PC-3 (cell line): ENCODE results near the gene PSMD3. TPM values are rescaled to one million over a fixed set of nuclear protein-coding genes. Genes with fewer than 3 reads are reported as not detected.

Experiments
- ATAC-seq: fragments of 200-7000 bp; cut with Tn5 transposase; 2 replicates; pipeline ENCODE4 v1.9.1; 2020; ENCODE audit warnings: mild to moderate bottlenecking, moderate library complexity
- BruUV-seq: library from RNA; stranded (reverse); fragments of 400-500 nt; replicated peaks from 2 replicates; lab custom pipeline; 2021; lab: Mats Ljungman, UMichigan
- CTCF ChIA-PET: fragments of 300-600 bp; sonication (Branson Sonifier 250); formaldehyde crosslinking; loops from one replicate; lab custom pipeline; 2022; ENCODE audit warnings: antibody characterized with exemption; lab: Charles Lee
- POLR2A ChIA-PET: fragments of 300-600 bp; sonication (Branson Sonifier 250); formaldehyde crosslinking; loops from one replicate; lab custom pipeline; 2022; ENCODE audit warnings: antibody characterized with exemption; ENCODE audit not compliant: unreplicated experiment; lab: Charles Lee
- DNase-seq: peaks from one replicate; pipeline ENCODE4 v3.0.0-alpha.2; 2015
- H2AFZ ChIP-seq: fragments of 300-600 bp; sonication (generic); 2 replicates; pipeline ENCODE4 v1.6.0; 2016; ENCODE audit warnings: antibody characterized with exemption, low read length
- H3F3A ChIP-seq: fragments of 300-600 bp; sonication (generic); one replicate; pipeline ENCODE4 v1.6.0; 2017; ENCODE audit warnings: antibody characterized with exemption, low read length, control low read depth, mild to moderate bottlenecking; ENCODE audit not compliant: unreplicated experiment
- H3K27ac ChIP-seq: fragments of 300-600 bp; sonication (generic); 2 replicates; pipeline ENCODE4 v1.5.1; 2016; ENCODE audit warnings: mild to moderate bottlenecking, low read length
- H3K27me3 ChIP-seq: fragments of 300-600 bp; sonication (generic); 2 replicates; pipeline ENCODE4 v1.6.1; 2016; ENCODE audit warnings: low read length, mixed read lengths
- H3K36me3 ChIP-seq: fragments of 300-600 bp; sonication (generic); 2 replicates; pipeline ENCODE4 v1.6.1; 2016; ENCODE audit warnings: low read depth, mixed run types, low read length, mixed read lengths
- H3K4me1 ChIP-seq: fragments of 300-600 bp; sonication (generic); 2 replicates; pipeline ENCODE4 v1.5.1; 2016; ENCODE audit warnings: low read length; ENCODE audit not compliant: insufficient read depth
- H3K4me2 ChIP-seq: fragments of 300-600 bp; sonication (generic); 2 replicates; pipeline ENCODE4 v1.6.0; 2016; ENCODE audit warnings: low read length
- H3K4me3 ChIP-seq: fragments of 300-600 bp; sonication (generic); 2 replicates; pipeline ENCODE4 v1.5.1; 2016; ENCODE audit warnings: mild to moderate bottlenecking, low read length, mixed read lengths
- H3K79me2 ChIP-seq: fragments of 300-600 bp; sonication (generic); 2 replicates; pipeline ENCODE4 v1.6.1; 2017; ENCODE audit warnings: low read length, mixed read lengths
- H3K9ac ChIP-seq: fragments of 300-600 bp; sonication (generic); 2 replicates; pipeline ENCODE4 v1.6.0; 2016; ENCODE audit warnings: mild to moderate bottlenecking, low read length
- H3K9me2 ChIP-seq: fragments of 300-600 bp; sonication (generic); replicated peaks from 2 replicates; pipeline ENCODE4 v1.6.1; 2016; ENCODE audit warnings: mixed run types, low read length, mixed read lengths
- H3K9me3 ChIP-seq: fragments of 300-600 bp; sonication (generic); 2 replicates; pipeline ENCODE4 v1.6.1; 2016; ENCODE audit warnings: low read length, mixed read lengths
- H4K20me1 ChIP-seq: fragments of 300-600 bp; sonication (generic); 2 replicates; pipeline ENCODE4 v1.6.1; 2016; ENCODE audit warnings: low read length, mixed read lengths
- EZH2 ChIP-seq: fragments of 300-600 bp; sonication (generic); IDR thresholded peaks from one replicate; pipeline ENCODE4 v1.6.1; 2017; ENCODE audit warnings: antibody characterized with exemption, mild to moderate bottlenecking, low read length; ENCODE audit not compliant: unreplicated experiment
- EZH2phosphoT487 ChIP-seq: fragments of 300-600 bp; sonication (generic); IDR thresholded peaks from 2 replicates; pipeline ENCODE4 v1.6.1; 2018; ENCODE audit warnings: mild to moderate bottlenecking, antibody characterized with exemption, low read length, borderline replicate concordance
- intact Hi-C: fragments of 100-400 bp; cut with micrococcal nuclease; formaldehyde crosslinking; loops from 2 replicates; pipeline ENCODE4 v1.9.0; 2023
- total RNA-seq: library from RNA; depleted of rRNA; stranded (reverse); fragments of >200 nt; gene quantifications from 2 replicates; pipeline ENCODE4 v1.2.3, GENCODE V29; 2014
- TF ChIP-seq, protein P1 (sequence below): fragments of 300-600 bp; sonication (generic); conservative IDR thresholded peaks from 2 replicates; pipeline ENCODE4 v1.5.1; 2017; ENCODE audit warnings: antibody characterized with exemption, low read depth, mild to moderate bottlenecking, low read length

PSMD3 gene
- total RNA-seq, 1 experiment from 2014 or later: 267 TPM

DNA sequence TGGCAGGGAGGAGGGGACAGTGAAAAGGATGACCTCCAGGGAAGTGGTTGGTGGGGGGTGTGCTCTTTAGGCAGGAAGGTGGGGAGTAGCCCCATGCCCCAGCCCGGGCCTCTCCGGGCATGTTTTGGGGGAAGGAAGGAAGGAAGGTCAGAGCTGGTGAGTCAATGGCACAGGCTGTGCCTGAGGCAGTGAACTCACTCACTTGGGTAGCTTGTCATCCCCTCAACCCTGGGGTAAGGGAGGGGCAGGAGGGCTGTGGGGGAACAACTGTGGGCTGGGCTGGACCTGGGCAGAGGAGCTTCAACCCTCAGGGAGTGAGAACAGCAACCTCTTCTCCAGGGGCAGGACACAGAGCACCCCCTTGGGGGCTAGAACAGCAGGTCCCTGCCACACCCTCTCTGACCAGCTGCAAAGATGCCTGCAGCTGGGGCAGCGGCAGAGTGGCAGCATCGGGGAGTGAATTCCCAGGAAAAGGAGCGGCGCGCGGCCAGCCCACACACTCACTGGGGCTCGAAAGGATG, 40.9 kb downstream of the PSMD3 start:
- Histone ChIP-seq H3K27me3 (no peaks in the 10 kb centered on the region), H3F3A (peaks cover 6% of the 10 kb centered on the region), H3K9me2 (no peaks in the 10 kb centered on the region), H3K9ac (peak overlapping the region; percentile 73), H3K36me3 (peaks cover 12% of the 10 kb centered on the region), H3K9me3 (no peaks in the 10 kb centered on the region), H2AFZ (no peak overlapping the region), H3K4me1 (peaks cover 69% of the 10 kb centered on the region), H3K27ac (peak overlapping the region; percentile 97), H3K79me2 (no peaks in the 10 kb centered on the region), H3K4me2 (peak overlapping the region; percentile 79), H3K4me3 (peak overlapping the region; percentile 41; the same call in 1 of the 2 replicates), H4K20me1 (no peaks in the 10 kb centered on the region)
- DNase-seq (peak; percentile 93), ATAC-seq (peak; percentile 68)
- TF ChIP-seq, protein P1, sequence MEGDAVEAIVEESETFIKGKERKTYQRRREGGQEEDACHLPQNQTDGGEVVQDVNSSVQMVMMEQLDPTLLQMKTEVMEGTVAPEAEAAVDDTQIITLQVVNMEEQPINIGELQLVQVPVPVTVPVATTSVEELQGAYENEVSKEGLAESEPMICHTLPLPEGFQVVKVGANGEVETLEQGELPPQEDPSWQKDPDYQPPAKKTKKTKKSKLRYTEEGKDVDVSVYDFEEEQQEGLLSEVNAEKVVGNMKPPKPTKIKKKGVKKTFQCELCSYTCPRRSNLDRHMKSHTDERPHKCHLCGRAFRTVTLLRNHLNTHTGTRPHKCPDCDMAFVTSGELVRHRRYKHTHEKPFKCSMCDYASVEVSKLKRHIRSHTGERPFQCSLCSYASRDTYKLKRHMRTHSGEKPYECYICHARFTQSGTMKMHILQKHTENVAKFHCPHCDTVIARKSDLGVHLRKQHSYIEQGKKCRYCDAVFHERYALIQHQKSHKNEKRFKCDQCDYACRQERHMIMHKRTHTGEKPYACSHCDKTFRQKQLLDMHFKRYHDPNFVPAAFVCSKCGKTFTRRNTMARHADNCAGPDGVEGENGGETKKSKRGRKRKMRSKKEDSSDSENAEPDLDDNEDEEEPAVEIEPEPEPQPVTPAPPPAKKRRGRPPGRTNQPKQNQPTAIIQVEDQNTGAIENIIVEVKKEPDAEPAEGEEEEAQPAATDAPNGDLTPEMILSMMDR: no peak
- no peak for TF ChIP-seq EZH2
- no peak for TF ChIP-seq EZH2phosphoT487
- POLR2A ChIA-PET: interaction anchor here (0.5 to 0.8 kb wide), 4 partner anchors 24 to 773 kb away, joined by 3 to 32 read pairs (median 3); no protein-coding TSS in a partner anchor
- BruUV-seq: no TSS peak
- intact Hi-C loops: loop anchor here (5.0 kb wide), 1 partner anchor 91 kb away; no protein-coding TSS in a partner anchor
- CTCF ChIA-PET: interaction anchor here (0.7 kb wide), 1 partner anchor 1909 kb away, joined by 3 read pairs; the partner anchor contains the start of gene ODAD4

DNA sequence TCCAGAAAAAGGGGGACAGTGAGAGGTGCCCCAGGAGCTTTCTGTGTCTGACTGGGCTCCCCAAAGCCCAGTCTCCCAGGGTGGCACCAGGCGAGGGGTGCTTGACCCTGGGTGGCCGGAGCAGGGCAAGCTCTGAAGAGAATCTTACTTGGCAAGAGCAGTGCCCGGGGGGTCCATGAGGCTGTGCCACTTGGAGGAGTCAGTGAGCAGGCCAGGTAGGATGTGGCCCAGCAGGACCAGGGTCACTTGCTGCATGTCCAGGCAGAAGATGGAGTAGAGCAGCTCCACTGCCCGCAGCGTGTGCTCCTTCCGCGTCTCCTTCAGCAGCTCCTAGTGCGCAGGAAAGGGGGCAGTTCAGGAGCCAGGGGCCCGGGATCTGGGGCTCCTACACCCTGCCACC, 41.9 kb downstream of the PSMD3 start:
- H3K27me3 ChIP-seq: no peaks in the 10 kb centered on the region
- H3K4me1 ChIP-seq: peaks cover 76% of the 10 kb centered on the region
- no TSS peak for BruUV-seq
- no peaks in the 10 kb centered on the region for H3K9me3 ChIP-seq
- no peak for ATAC-seq
- H3K4me2 ChIP-seq: peak overlapping the region; percentile 79
- peaks cover 10% of the 10 kb centered on the region for H3F3A ChIP-seq
- peak overlapping the region; percentile 17; the same call in 1 of the 2 replicates for H3K4me3 ChIP-seq
- DNase-seq: no peak
- H2AFZ ChIP-seq: no peak overlapping the region
- peaks cover 12% of the 10 kb centered on the region for H3K36me3 ChIP-seq
- no peaks in the 10 kb centered on the region for H3K9me2 ChIP-seq
- no peaks in the 10 kb centered on the region for H3K79me2 ChIP-seq
- TF ChIP-seq EZH2 (no peak), EZH2phosphoT487 (no peak)
- TF ChIP-seq, protein P1: no peak
- ChIA-PET CTCF (no interaction called here), POLR2A (no interaction called here)
- intact Hi-C loops: loop anchor here (5.0 kb wide), 1 partner anchor 90 kb away; no protein-coding TSS in a partner anchor
- peak overlapping the region; percentile 97 for H3K27ac ChIP-seq
- peak overlapping the region; percentile 72 for H3K9ac ChIP-seq
- H4K20me1 ChIP-seq: no peaks in the 10 kb centered on the region

DNA sequence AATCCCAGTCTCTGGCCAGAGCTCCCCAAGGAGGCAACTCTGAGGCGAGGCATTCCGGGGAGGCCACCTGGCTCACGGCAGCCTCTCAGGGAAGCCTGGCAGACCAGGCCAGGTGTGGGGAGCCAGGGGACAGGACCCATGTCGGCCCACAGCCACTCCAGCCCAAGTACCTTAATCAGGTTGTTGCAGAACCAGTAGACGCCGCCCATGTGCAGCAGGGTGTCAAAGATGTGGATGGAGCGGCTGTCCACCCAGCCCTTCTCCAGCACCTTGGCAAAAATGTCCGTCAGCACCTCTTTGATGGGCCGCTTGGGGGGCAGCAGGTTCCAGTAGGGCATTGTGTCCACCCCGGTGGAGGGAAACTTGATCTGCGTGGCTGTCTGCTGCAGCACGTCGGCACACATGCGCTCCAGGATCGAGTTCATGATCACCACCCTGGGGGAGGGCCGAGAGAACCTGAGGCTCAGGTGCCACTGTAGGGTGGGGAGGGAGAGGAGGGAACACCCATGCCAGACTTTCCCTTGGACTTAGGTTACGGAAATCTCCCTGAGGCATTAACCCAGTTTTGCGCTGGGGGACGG, 42.4 kb downstream of the PSMD3 start:
- H3K27me3 ChIP-seq: no peaks in the 10 kb centered on the region
- peaks cover 10% of the 10 kb centered on the region for H3F3A ChIP-seq
- POLR2A ChIA-PET: no interaction called here
- H3K9ac ChIP-seq: peak overlapping the region; percentile 72
- H3K36me3 ChIP-seq: peaks cover 12% of the 10 kb centered on the region
- DNase-seq: peak; percentile 75
- TF ChIP-seq, protein P1: no peak
- no peak for TF ChIP-seq EZH2phosphoT487
- no peak for TF ChIP-seq EZH2
- no peaks in the 10 kb centered on the region for H3K9me2 ChIP-seq
- peak overlapping the region; percentile 79 for H3K4me2 ChIP-seq
- H3K27ac ChIP-seq: peak overlapping the region; percentile 97
- CTCF ChIA-PET: no interaction called here
- no peaks in the 10 kb centered on the region for H3K9me3 ChIP-seq
- no peak overlapping the region for H2AFZ ChIP-seq
- intact Hi-C loops: loop anchor here (5.0 kb wide), 1 partner anchor 89 kb away; no protein-coding TSS in a partner anchor
- H4K20me1 ChIP-seq: no peaks in the 10 kb centered on the region
- H3K4me1 ChIP-seq: peaks cover 76% of the 10 kb centered on the region
- peak overlapping the region; percentile 17; the same call in 1 of the 2 replicates for H3K4me3 ChIP-seq
- peak; percentile 2 for ATAC-seq
- TSS peak; percentile 21 for BruUV-seq
- no peaks in the 10 kb centered on the region for H3K79me2 ChIP-seq
